SKM-1 treated with dmso at 0.1 percent for 144 hours (cell line): ENCODE results near the gene CD84.
A peak's percentile ranks its signal among the peaks of the same experiment; 100 is the strongest.
"Not testable (repeated sequence)": the region's sequence is repeated elsewhere in the genome, so short reads cannot be mapped to it uniquely, and the experiment has no call there.

Experiments
- DNase-seq: peaks from one replicate; lab custom pipeline; 2025; ENCODE audit not compliant: unreplicated experiment; lab: John Stamatoyannopoulos, UW

CD84 gene

GRCh38 chr1:160610569-160611242 lies 31.4 kb upstream of the CD84 start:
- DNase-seq: no peak

- DNase-seq: no peak
These were observed 29.6 kb upstream of the CD84 start for GRCh38 chr1:160608941-160609340.

GRCh38 chr1:160608514-160608913 lies 29.2 kb upstream of the CD84 start:
- DNase-seq: no peak

GRCh38 chr1:160608057-160608456 lies 28.8 kb upstream of the CD84 start:
- no peak for DNase-seq

GRCh38 chr1:160607672-160608032 lies 28.4 kb upstream of the CD84 start:
- DNase-seq: no peak

GRCh38 chr1:160607011-160607671 lies 27.8 kb upstream of the CD84 start:
- DNase-seq: peak; percentile 95

- no peak for DNase-seq
These were observed 27.3 kb upstream of the CD84 start for GRCh38 chr1:160606611-160607010.

GRCh38 chr1:160605792-160606479 lies 26.6 kb upstream of the CD84 start:
- no peak for DNase-seq

- no peak for DNase-seq
These were observed 25.9 kb upstream of the CD84 start for GRCh38 chr1:160605205-160605604.

- DNase-seq: no peak
These were observed 18.4 kb upstream of the CD84 start for GRCh38 chr1:160597705-160598104.

- DNase-seq: no peak
These were observed 17.8 kb upstream of the CD84 start for GRCh38 chr1:160597051-160597450.

GRCh38 chr1:160590488-160590887 lies 11.2 kb upstream of the CD84 start:
- DNase-seq: no peak

GRCh38 chr1:160588468-160588867 lies 9.2 kb upstream of the CD84 start:
- DNase-seq: no peak

GRCh38 chr1:160584784-160585183 lies 5.5 kb upstream of the CD84 start:
- no peak for DNase-seq

GRCh38 chr1:160582976-160583375 lies 3.7 kb upstream of the CD84 start:
- not testable (repeated sequence) for DNase-seq

- no peak for DNase-seq
These were observed 2.7 kb upstream of the CD84 start for GRCh38 chr1:160581961-160582360.

GRCh38 chr1:160580221-160580812 lies 1.0 kb upstream of the CD84 start:
- DNase-seq: peak; percentile 66

GRCh38 chr1:160578525-160579191 lies 638 bp downstream of the CD84 start:
- DNase-seq: no peak

GRCh38 chr1:160578175-160578524 lies 1.1 kb downstream of the CD84 start:
- no peak for DNase-seq

GRCh38 chr1:160577671-160578070 lies 1.6 kb downstream of the CD84 start:
- no peak for DNase-seq

GRCh38 chr1:160576884-160577283 lies 2.4 kb downstream of the CD84 start:
- DNase-seq: no peak
